Germinal center (tissue), 1 donor: ENCODE data around the gene USP19.
A peak's percentile ranks its signal among the peaks of the same experiment; 100 is the strongest.

Experiments used
- DNase-seq: peaks from one replicate; pipeline ENCODE4 v3.0.0; 2012; ENCODE audit warnings: mixed read lengths, low spot score

USP19 gene

DNA sequence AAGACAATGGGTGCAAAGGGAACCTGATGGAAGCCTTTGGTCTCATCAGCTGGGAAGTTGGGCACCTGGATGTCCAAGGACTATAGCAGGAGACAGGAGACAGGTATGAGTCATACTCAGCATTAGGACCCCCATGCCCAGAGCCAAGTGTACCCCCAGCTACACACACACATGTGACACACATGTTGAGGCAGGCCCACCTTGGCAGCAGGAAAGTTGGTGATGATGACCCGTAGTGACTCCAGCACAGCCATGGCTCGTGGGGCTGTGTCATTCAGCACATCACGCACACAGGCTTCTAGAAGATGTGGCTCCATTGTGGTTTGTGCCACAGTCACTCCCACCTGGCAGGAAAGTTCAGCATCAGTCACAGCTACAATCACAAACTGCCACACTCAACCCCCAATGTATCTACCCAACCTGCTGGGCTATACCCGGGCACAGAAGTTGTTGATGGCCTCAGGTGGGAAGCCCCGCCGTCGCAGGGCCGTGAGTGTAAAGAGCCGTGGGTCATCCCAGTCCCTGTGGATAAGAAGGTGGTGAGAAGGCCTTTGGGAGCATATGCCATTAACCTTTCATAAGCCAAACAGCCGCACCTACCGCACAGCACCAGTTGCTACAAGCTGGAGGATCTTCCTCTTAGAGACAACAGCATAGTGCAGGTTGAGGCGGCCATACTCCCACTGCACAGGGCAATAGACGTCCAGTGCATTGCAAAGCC, 21.6 kb downstream of the USP19 start:
- no peak for DNase-seq

DNA sequence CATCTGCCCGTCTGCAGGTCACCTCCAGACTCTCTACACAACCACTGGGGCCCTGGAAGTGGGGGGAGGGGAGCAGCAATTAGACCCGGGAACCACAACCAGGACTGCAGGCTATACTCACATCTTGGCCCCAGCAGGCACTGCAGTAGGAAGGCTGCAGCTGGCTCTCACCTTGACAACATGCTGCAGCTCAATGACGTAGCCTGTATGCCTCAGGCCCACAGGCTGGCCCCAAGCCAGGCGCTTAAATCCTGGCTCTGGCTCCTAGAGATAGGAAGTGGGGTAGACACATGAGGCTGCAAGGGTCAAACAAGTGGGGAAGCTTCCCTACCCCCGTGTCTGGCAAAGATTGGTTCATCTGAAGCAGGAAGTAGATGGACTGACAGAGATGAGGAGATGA, 22.2 kb downstream of the USP19 start:
- no peak for DNase-seq

DNA sequence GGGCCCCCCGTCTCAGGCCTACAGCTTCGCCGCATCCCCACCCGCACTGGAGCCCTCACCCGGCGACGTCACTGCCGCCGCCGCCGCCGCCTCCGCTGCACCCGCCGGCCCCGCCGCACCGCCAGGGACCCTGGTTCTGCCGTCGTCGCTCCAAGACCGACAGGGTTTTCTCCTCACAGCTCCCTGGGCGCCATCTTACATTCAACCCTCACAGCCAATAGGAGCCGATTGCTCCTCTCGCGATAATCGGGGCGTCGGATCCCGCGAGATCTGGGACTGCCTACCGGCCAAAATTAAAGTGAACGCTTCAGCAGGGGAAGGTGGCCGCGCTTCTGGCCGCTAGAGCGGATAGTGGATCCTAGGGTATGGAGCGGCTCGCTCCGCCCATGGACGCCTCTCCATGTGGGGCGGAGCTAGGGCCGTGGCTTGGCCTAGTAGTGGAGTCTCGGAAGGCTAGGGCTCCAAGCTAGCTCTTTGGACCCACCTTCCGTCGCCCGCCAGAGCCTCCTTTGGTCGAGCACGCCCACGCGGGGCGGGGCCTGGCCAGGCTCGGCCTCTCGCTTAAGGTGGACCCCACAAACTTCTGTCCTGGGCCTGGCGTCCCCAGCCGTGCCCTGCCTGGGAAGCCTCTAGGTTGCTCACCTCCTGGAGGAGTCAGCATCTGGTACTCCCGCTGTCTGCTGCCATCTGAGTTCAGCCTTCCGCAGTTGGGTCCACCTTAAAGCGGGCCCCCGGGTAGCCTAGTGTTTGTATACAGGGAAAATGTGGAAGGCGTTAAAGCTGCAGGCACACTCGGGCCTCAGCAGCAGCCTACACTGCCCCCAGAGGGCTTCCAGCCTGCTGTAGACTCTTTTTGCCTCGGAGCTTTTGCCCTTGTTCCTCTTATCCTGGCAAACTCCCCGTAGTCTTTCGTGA, 26.5 kb downstream of the USP19 start, which contains the start of gene QRICH1:
TSS of gene QRICH1 (minus strand) at position 219 of the 915 bp plus-strand sequence. CDS start 17,054 bp downstream, outside the sequence.
- peak; percentile 91 for DNase-seq

DNA sequence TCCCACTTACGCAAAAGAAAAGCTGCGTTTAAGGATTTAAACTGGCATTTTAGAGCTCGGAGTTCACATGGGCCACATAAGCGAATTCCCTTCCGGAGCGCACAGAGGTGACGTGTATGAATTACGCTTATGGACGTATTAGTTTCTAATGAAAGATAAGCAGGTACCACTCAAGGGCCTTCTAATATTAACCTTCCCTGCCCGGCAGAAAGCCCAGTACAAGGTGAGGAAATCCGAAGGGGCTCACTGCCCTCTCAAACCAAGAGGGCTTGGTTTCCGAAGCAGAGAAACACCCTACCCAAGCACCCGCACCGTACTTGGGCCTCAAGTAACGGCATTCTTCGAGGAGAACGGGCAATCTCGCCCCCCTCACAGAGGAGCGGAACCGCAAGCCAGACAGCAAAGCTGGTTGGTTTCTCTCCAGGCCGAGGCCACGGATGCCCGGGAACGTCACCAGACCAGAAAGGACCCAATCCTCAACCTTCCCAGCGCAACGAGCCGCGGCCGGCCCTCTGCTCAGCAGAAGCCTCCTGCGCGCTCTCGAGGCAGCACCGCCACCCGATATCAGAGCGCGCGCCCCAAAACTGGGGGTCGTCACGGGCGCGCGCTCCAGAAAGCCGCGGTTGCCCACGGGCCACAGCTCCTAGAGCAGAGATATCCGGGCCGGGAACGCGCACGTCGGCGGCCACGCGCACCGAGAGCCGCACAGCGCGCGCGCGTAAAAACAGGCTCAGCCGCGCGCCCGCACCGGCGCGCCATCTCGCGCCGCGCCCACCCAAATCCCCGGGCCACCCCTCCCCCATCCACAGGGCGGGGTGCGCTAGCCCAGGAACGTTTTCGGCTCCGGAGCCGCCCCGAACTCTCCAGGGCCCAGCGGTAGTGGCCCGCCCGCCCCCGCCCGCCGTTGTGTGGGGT, 27.4 kb downstream of the USP19 start:
- peak; percentile 82 for DNase-seq

- no peak for DNase-seq
These were observed 39.2 kb downstream of the USP19 start for GRCh38 chr3:49081429-49081828.

- no peak for DNase-seq
These were observed 41.4 kb downstream of the USP19 start for GRCh38 chr3:49079270-49079669.

DNA sequence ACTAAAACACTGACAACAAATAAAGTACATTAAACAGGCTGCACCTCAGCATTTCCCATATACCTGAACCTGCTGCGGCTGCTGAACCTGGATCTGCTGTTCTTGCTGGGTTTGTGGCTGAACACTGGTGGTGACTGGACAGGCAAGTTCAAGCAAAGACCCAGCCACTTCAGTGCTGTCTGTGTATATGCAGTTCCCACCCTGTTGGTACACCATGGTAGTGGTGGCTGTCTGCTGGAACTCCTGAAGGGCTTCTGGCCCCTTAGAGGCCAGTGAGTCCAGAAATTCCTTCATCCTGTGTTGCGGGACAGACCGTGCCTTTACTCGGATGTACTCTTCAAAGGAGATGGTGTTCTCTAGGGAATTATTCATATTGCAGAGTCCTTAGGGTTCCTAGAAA, 44.0 kb downstream of the USP19 start:
- no peak for DNase-seq

- no peak for DNase-seq
These were observed 44.5 kb downstream of the USP19 start for GRCh38 chr3:49076116-49076515.
